ENCODE results near the gene RBM23.

DNA sequence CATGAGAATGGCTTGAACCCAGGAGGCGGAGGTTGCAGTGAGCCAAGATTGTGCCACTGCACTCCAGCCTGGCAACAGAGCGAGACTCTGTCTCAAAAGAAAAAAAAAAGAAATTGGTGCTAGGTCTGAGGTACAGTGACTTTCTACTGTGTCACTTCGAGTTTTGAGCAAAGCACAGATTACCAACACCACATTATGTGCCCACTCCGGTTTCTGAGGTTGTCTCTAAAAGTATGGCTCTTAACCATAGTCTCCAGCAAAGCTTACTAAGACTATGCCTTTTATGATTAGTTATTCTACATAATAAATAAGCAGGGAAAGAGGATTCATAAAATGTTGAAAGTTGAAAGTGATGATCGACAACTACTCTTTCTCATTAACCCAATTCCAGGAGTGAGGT lies 8.0 kb downstream of the RBM23 start:
- TF ChIP-seq, protein P1, sequence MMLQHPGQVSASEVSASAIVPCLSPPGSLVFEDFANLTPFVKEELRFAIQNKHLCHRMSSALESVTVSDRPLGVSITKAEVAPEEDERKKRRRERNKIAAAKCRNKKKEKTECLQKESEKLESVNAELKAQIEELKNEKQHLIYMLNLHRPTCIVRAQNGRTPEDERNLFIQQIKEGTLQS (IDR thresholded peaks at IDR 0.05): no peak
- TF ChIP-seq, protein P1 (CRISPR knock-in tag; conservative IDR thresholded peaks at IDR 0.05): no peak
- no peak for TF ChIP-seq JUN (IDR thresholded peaks at IDR 0.05; ENCODE audit: borderline replicate concordance, low read depth, low read length)
- no peak for TF ChIP-seq JUN (CRISPR knock-in tag; IDR thresholded peaks at IDR 0.05; ENCODE audit: borderline replicate concordance)
- TF ChIP-seq KLF16 (IDR thresholded peaks at IDR 0.05): no peak
- TF ChIP-seq PHB2 (IDR thresholded peaks at IDR 0.05; ENCODE audit: low read depth): no peak
- TF ChIP-seq TBL1XR1 (IDR thresholded peaks at IDR 0.05; ENCODE audit: low read length in 2 of 2): no peak

All from K562 (cell line).